Measurements from ENCODE around the gene SFMBT1.

SFMBT1 gene

DNA sequence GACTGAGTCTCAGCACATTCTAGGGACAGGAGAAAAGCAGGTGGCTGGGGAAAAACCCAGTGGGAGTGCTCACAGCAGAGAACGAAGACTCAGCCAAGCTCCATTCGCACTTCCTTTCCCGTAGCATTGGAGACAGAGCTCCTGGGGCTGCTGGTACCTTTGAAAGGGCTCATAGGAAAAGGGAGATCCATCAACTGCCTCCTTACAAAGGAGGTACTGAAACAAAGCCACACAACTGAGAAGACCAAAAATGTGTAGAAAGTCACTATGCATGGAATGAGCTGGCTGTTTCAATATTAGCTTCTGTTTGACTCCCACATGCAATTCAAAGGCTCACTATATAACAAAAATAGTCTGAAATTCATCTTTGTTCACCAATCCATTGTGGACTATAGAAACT, 165.4 kb downstream of the SFMBT1 start:
- H3K4me2 ChIP-seq (ENCODE audit: low read depth, low read length, poor library complexity, severe bottlenecking), result no peak overlapping the region
- H3K9me3 ChIP-seq (ENCODE audit: insufficient read depth, low read length), result no peaks in the 10 kb centered on the region; the same call in 1 of the 2 replicates
- H3K27me3 ChIP-seq (ENCODE audit: low read length), result no peaks in the 10 kb centered on the region
- no peaks in the 10 kb centered on the region for H3K36me3 ChIP-seq (ENCODE audit: low read length)
- H3F3A ChIP-seq (ENCODE audit: insufficient read depth), result no peaks in the 10 kb centered on the region
- H3K4me3 ChIP-seq (ENCODE audit: insufficient read depth, low read length, poor library complexity, severe bottlenecking), result no peak overlapping the region
- no peaks in the 10 kb centered on the region for H3K9me2 ChIP-seq (replicated peaks; ENCODE audit: insufficient read depth, low read length)
- H3K79me2 ChIP-seq (ENCODE audit: insufficient read depth, low read length), result no peaks in the 10 kb centered on the region
- no peak for TF ChIP-seq EZH2phosphoT487 (conservative IDR thresholded peaks at IDR 0.05; ENCODE audit: low read length)
- TF ChIP-seq, protein P1, sequence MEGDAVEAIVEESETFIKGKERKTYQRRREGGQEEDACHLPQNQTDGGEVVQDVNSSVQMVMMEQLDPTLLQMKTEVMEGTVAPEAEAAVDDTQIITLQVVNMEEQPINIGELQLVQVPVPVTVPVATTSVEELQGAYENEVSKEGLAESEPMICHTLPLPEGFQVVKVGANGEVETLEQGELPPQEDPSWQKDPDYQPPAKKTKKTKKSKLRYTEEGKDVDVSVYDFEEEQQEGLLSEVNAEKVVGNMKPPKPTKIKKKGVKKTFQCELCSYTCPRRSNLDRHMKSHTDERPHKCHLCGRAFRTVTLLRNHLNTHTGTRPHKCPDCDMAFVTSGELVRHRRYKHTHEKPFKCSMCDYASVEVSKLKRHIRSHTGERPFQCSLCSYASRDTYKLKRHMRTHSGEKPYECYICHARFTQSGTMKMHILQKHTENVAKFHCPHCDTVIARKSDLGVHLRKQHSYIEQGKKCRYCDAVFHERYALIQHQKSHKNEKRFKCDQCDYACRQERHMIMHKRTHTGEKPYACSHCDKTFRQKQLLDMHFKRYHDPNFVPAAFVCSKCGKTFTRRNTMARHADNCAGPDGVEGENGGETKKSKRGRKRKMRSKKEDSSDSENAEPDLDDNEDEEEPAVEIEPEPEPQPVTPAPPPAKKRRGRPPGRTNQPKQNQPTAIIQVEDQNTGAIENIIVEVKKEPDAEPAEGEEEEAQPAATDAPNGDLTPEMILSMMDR (IDR thresholded peaks at IDR 0.05; ENCODE audit: insufficient read depth, low read length, poor library complexity, severe bottlenecking), result no peak
- no peak overlapping the region for H2AFZ ChIP-seq (ENCODE audit: low read depth, low read length, severe bottlenecking)
- H3K9ac ChIP-seq (ENCODE audit: low read length), result no peak overlapping the region
- 0 out of 2 replicates have a peak, but pooled peaks cover 4% of the 10 kb centered on the region for H4K20me1 ChIP-seq (ENCODE audit: low read depth, low read length)
- no peak overlapping the region for H3K27ac ChIP-seq (ENCODE audit: low read depth, low read length)

DNA sequence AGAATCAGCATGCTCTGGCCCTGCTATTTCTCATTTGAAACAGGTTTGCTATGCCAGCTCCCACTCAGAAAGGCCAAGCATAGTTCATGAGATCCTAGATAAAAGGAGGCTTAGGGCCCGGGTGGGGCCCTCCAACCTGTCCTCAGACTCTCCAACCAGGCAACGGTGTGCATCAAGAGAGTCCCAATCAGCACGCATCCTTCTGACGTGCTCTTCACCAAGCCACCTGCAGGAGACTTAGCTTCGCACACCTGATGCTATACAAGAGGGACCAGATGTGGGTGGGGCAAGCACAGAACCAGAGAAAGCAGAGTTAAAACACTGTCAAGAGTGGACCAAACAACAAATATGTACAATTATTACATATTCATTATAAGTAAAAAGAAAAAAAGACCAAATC, 165.8 kb downstream of the SFMBT1 start:
- Histone ChIP-seq H3K9me2 (replicated peaks; ENCODE audit: insufficient read depth, low read length) (no peaks in the 10 kb centered on the region), H3F3A (ENCODE audit: insufficient read depth) (no peaks in the 10 kb centered on the region), H2AFZ (ENCODE audit: low read depth, low read length, severe bottlenecking) (no peak overlapping the region), H4K20me1 (ENCODE audit: low read depth, low read length) (0 out of 2 replicates have a peak, but pooled peaks cover 4% of the 10 kb centered on the region), H3K4me3 (ENCODE audit: insufficient read depth, low read length, poor library complexity, severe bottlenecking) (no peak overlapping the region), H3K27ac (ENCODE audit: low read depth, low read length) (no peak overlapping the region), H3K4me2 (ENCODE audit: low read depth, low read length, poor library complexity, severe bottlenecking) (no peak overlapping the region), H3K27me3 (ENCODE audit: low read length) (no peaks in the 10 kb centered on the region), H3K9ac (ENCODE audit: low read length) (no peak overlapping the region), H3K9me3 (ENCODE audit: insufficient read depth, low read length) (no peaks in the 10 kb centered on the region; the same call in 1 of the 2 replicates), H3K79me2 (ENCODE audit: insufficient read depth, low read length) (no peaks in the 10 kb centered on the region), H3K36me3 (ENCODE audit: low read length) (no peaks in the 10 kb centered on the region)
- no peak for TF ChIP-seq EZH2phosphoT487 (conservative IDR thresholded peaks at IDR 0.05; ENCODE audit: low read length)
- TF ChIP-seq, protein P1 (IDR thresholded peaks at IDR 0.05; ENCODE audit: insufficient read depth, low read length, poor library complexity, severe bottlenecking), result no peak

- H4K20me1 ChIP-seq (ENCODE audit: low read depth, low read length), result 0 out of 2 replicates have a peak, but pooled peaks cover 4% of the 10 kb centered on the region
- H3K4me2 ChIP-seq (ENCODE audit: low read depth, low read length, poor library complexity, severe bottlenecking), result no peak overlapping the region
- no peaks in the 10 kb centered on the region for H3K9me2 ChIP-seq (replicated peaks; ENCODE audit: insufficient read depth, low read length)
- H2AFZ ChIP-seq (ENCODE audit: low read depth, low read length, severe bottlenecking), result no peak overlapping the region
- TF ChIP-seq, protein P1 (IDR thresholded peaks at IDR 0.05; ENCODE audit: insufficient read depth, low read length, poor library complexity, severe bottlenecking), result no peak
- TF ChIP-seq EZH2phosphoT487 (conservative IDR thresholded peaks at IDR 0.05; ENCODE audit: low read length), result no peak
- H3F3A ChIP-seq (ENCODE audit: insufficient read depth), result no peaks in the 10 kb centered on the region
- no peak overlapping the region for H3K9ac ChIP-seq (ENCODE audit: low read length)
- H3K9me3 ChIP-seq (ENCODE audit: insufficient read depth, low read length), result no peaks in the 10 kb centered on the region
- no peaks in the 10 kb centered on the region for H3K27me3 ChIP-seq (ENCODE audit: low read length)
- no peaks in the 10 kb centered on the region for H3K79me2 ChIP-seq (ENCODE audit: insufficient read depth, low read length)
- no peak overlapping the region for H3K4me3 ChIP-seq (ENCODE audit: insufficient read depth, low read length, poor library complexity, severe bottlenecking)
- no peaks in the 10 kb centered on the region for H3K36me3 ChIP-seq (ENCODE audit: low read length)
- H3K27ac ChIP-seq (ENCODE audit: low read depth, low read length), result no peak overlapping the region
Measured at GRCh38 chr3:52879581-52879980, 166.3 kb downstream of the SFMBT1 start.

All from SU-DHL-6 (cell line).